Activated CD8-positive, alpha-beta memory T cell treated with anti-CD3 and anti-CD28 coated beads for 36 hours (primary cell): Measurements from ENCODE around the gene CCDC146. TPM values are rescaled to one million over a fixed set of nuclear protein-coding genes. Genes with fewer than 3 reads are reported as not detected.
"Not testable (repeated sequence)": the region's sequence is repeated elsewhere in the genome, so short reads cannot be mapped to it uniquely, and the experiment has no call there.

Experiments used
- CTCF ChIA-PET: fragments of 350-600 bp; sonication (Branson Sonifier 250); formaldehyde crosslinking; loops from one replicate; lab custom pipeline; 2021; ENCODE audit warnings: antibody characterized with exemption; lab: Charles Lee
- POLR2A ChIA-PET: fragments of 350-600 bp; sonication (Branson Sonifier 250); formaldehyde crosslinking; loops from one replicate; lab custom pipeline; 2021; ENCODE audit warnings: antibody characterized with exemption; lab: Charles Lee
- total RNA-seq, 2 experiments: library from RNA; stranded (reverse); gene quantifications; one replicate each; pipeline ENCODE4 v1.2.3, GENCODE V29; 2021

CCDC146 gene
- total RNA-seq, 2 experiments from 2014 or later, result 0.61 to 1.0 TPM

DNA sequence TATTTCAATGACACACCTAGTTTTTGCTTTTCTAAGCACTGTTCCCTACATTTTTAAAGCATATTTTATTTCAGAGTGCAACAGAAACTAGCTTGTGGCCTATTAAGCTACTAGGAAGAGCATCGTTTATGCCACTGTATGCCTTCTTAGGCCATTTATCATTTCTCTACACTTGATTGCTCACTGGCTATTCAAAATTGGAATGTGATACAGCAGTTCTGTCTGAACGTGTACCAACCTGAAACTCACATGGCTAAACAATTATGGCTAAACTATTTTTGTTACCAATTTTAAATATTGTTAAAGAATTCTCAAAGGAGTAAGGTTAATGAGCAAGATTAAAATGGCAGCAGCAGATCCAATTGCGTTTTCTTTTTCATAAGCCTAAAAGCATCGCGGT, 188.6 kb downstream of the CCDC146 start:
- CTCF ChIA-PET, result no interaction called here
- POLR2A ChIA-PET, result no interaction called here

DNA sequence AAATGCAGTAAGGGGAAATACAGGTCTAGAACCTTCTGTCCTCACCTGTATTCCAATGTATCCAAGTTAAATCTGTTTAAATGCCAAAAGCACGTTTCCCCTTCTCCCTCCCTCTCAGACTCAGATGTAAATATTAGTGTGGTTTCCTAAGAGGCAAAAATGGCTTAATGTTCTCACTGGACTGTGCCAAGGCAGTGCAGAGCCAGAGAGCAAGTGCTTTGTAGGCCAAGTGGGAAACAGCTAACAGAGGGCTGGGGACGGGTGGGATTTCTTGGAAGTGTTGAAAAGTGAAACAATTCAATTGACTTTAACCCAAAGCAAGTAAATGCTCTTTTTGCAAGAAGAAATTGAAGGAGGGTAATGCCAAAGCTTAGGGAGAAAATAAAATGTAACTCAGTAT, 190.7 kb downstream of the CCDC146 start:
- CTCF ChIA-PET, result no interaction called here
- POLR2A ChIA-PET, result interaction anchor here (0.7 kb wide), 1 partner anchor 67 kb away, joined by 4 read pairs; no protein-coding TSS in a partner anchor

DNA sequence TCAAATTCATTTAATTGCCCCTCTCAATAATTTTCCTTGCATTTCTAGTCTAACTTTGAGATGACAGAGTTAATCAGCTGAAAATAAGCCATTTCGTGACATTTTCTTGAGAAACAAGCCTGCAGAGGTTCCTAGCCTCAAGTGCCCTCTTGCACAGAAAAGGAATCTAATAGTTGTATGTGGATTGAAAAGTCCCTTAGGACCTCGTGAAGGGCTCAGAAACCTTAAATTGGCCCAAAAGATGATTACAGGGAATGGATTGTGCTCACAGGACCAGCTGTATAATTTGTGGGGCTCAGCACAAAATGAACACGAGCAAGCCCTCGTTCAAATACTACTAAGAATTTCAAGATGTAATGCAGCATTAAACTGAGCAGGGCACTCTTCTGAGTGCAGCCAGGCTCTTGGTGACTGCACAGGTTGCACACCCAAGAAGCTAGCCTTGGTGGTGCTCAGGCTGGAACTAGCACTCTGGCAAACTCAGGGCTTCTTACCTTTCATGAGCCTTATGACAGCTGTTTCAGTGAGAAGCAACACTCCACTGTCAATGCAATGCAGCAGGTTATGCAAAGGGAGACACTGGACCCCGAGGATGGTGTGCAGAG, 191.6 kb downstream of the CCDC146 start:
- CTCF ChIA-PET, result interaction anchor here (1.1 kb wide), 1 partner anchor 31 kb away, joined by 3 read pairs; no protein-coding TSS in a partner anchor
- POLR2A ChIA-PET, result no interaction called here

DNA sequence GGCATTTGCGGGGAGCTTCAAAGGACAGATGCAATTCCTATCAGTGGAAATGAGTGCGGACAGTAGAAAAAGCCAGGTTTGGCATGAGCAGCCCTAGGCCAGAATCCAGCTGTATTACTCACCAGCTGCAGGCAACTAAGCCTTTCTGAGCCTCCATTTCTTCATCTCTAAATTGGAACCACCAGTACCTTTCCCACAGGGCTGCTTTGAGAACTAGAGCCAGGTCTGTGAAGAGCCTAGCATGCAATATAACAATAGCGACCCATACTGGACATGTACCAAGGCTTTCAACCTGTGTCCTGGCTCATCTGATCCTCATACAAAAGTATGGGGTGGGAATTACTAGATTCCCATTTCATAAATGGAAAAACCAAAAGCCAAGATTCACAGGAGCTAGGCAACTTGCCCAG, 192.8 kb downstream of the CCDC146 start:
- ChIA-PET CTCF (interaction anchor here (1.1 kb wide), 1 partner anchor 32 kb away, joined by 3 read pairs; no protein-coding TSS in a partner anchor), POLR2A (no interaction called here)

DNA sequence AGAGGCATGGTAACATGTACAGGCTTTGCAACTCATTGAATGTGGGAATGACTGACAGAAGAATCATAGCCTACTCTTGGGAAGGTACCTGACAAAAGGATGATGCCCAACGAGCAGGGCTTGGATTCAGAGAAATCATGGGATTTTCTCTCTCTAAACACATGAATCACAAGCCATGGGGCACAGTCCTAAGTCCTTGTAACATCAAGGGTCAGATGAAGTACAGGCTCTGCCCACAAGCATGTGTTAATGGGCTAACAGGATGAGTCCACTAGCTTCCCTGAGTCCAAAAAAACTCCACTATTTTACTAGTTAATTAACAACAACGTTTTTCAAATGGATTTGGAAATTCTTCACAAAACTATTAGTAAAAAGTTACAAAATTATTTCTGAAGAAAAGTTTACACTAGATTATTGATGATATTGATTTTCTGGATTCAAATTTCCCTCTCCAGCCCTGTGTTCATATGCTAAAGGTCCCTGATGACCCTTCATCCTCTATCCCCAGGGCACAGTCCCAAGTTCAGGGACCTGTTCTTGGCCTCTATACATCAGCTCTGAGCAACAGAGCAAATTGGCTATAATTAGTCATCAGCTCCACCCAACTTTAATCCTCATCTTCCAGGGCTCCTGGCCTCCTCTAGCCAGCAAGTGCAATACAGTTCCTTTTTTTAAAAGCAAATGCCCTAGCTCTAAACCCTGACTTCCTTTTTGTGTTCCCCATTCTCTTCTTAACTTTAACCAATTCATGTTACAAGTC, 194.0 kb downstream of the CCDC146 start:
- ChIA-PET POLR2A (no interaction called here), CTCF (no interaction called here)

DNA sequence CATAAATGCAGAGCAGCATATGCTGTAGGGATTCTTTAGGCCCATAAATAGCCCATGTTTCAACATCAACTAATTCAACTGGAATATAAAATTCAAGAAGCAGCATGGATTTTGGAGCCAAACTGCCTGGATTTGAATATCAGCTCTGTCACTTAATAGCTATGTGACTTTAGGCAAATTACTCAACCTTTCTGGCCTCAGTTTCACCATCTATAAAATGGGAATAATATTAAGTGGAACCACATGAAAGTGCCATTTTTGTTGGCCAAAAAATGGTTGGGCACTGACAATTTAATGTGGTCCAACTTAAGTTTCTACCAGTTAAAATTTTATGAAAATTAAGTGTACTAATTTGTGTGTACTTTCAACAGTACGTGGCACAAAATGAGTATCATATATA, 195.6 kb downstream of the CCDC146 start:
- POLR2A ChIA-PET, result no interaction called here
- CTCF ChIA-PET, result no interaction called here

DNA sequence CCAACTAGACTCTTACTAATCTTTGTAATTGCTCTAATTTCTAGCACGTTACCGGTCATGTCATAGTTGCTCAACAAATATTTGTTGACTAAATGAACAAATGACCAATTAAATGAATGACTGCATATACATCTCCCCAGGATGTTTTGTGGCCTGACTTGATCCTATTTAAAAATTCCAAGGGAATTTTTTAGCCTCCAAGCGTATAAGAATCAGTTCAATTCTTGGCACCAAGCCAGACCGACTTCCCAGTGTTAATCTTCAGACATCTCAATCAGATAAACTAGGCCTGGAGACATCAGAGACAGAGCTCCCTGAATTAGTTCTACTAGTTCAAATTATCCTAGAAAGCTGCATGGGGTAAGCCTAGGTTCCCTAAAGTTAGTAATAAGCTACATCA, 197.7 kb downstream of the CCDC146 start:
- CTCF ChIA-PET, result interaction anchor here (0.8 kb wide), 1 partner anchor 12 kb away, joined by 4 read pairs; no protein-coding TSS in a partner anchor
- POLR2A ChIA-PET, result no interaction called here

DNA sequence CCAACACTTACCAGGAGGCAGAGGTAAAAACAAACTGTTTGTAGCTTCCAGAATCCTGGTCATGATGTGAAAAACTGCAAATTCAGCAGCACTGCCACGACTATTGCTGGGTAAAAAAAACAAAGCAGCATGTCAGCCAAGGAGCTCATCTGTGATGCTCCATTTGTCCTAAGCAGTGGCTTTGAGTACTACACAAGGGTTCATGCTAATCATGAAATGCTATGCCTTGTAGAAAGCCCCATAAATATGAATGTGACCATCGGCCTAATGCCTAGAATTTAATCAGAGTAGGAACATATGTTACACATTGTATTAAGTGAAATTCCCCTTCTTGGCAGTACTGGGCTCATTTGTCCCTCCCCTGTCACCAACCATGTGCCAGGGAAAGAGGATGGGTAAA, 198.3 kb downstream of the CCDC146 start:
- ChIA-PET CTCF (interaction anchor here (1.5 kb wide), 1 partner anchor 11 kb away, joined by 3 read pairs; no protein-coding TSS in a partner anchor), POLR2A (no interaction called here)

DNA sequence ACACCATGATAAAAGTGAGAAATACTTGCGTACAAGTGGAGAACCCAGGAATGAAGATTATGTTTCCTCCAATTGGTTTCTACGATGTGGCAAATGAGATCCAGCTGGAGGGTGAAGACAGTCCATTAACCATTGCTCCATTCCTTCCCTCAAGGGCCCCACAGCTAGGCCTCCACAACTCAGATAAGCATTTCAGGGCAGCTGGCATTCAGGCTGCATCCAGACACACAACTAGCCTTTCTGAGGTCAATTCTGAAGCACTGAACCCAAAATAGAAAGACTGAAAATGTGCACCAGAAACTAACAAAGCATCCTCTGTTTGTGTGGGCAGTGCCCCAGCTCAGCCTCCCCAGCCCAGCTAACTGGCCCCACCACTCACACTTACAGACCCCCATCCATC, 198.9 kb downstream of the CCDC146 start:
- POLR2A ChIA-PET, result no interaction called here
- CTCF ChIA-PET, result interaction anchor here (1.5 kb wide), 1 partner anchor 10 kb away, joined by 3 read pairs; no protein-coding TSS in a partner anchor

DNA sequence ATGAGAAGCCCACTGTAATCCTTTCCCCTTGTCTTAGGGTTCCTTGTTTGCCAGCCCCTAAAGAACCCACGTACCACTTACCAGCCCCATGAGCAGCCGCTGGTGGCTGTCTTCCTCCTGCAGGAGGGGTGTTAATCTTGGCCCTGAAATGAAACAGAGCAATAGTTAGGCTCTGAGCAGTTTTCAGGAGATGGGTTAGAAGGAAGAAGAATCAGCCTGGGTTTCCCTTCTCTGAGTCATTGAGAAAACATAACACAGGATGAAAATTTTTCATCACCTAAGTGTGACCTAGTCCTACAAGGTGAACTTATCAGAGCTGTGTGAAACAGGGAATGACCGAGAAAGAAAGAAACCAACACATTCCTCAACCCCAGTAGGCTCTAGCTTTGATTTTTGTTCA, 203.7 kb downstream of the CCDC146 start:
- ChIA-PET POLR2A (no interaction called here), CTCF (no interaction called here)

DNA sequence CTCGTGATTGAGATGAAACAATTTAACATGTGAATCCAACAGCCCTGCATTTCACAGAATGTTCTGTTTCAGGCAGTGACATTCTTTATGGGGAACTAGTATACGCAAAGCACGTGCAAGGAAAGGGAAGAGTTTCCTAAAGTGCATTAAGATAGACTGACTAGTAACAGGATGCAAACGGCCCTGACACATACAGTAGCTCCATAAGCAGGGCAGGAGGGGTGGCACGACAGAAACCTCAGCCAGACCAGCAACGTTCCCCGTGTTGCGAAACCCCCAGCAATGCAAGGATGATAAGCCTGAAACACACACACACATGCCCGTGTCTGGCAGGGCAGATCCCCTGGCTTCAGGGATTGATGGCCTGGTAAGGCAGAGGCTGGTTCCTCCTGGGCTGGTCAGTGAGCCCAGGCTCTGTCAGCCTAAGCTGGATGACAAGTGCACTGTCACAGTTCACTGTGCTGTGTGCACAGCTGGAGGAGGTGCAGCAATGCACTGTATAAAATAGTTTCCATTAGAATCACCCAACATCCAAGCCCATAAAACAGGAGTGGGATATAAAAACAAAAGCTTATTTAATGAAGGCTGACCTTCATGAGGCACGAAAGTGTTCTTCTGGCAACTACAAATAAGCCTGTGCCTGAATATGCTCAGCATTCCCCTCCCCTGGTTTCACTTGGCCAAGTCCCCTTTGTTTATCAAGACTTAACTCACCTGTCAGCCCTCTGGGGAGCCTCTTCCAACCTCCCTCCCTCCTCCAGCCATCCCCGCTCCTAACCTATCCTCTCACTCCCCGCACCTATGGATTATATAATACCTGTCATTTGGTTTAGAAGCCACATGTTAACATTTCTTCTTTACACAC, 204.9 kb downstream of the CCDC146 start:
- ChIA-PET CTCF (interaction anchor here (0.7 to 1.6 kb wide), 3 partner anchors 60 to 205 kb away, joined by 3 read pairs; no protein-coding TSS in a partner anchor), POLR2A (interaction anchor here (0.5 kb wide), 1 partner anchor 101 kb away, joined by 3 read pairs; no protein-coding TSS in a partner anchor)

DNA sequence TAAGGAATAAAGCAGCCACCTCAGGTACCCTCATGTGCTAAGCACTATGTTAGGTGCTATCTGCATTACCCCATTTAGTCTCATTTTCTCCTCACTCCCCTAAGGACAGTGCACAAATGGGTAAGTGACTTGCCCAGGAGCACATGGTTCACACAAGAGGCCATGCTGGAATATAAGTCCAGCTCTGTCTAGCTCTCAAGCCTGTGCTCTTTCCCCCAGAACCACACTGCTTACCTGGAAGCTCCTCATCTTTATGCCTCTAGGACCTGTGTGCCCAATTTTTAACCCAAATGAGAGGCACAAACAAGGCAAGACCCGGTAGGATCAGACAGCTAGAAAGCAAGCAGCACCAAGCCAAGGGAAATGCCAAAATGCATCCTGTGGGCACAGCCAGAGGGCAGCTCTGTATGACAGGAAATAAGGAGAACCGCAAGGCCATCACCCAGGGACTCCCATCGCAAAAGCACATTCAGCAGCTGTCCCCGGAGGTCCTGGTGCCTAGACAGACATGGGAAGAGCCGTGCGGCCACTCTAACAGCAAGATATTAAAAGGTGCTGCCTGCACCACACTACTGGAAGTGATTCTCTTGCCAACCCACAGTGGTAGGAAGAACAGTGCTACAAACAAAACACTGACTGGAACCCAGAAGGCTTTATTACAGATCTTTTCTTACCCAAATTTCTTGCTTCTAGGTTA, 205.7 kb downstream of the CCDC146 start:
- ChIA-PET POLR2A (interaction anchor here (0.5 kb wide), 1 partner anchor 102 kb away, joined by 3 read pairs; no protein-coding TSS in a partner anchor), CTCF (interaction anchor here (0.7 to 1.6 kb wide), 3 partner anchors 61 to 206 kb away, joined by 3 read pairs; no protein-coding TSS in a partner anchor)

DNA sequence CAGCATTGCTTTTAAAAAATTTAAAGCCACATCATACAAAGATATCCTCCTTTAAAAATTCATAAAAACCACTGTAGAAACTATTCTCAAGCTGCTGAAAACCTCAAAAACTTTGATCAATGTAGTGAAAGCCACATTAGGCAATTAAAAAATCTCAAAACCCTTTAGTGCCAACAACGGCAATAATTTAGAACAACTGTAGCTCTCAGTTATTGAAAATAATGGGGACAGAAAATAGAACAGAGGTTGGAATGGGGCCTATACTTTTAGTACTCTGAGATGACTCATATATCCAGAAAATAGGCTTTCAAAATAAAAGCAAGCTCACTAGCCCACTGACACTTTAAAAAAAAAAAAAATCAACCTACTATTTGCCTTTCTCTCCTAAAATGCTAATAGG, 206.3 kb downstream of the CCDC146 start:
- ChIA-PET CTCF (interaction anchor here (0.6 to 1.6 kb wide), 2 partner anchors 82 to 146 kb away, joined by 3 to 4 read pairs; no protein-coding TSS in a partner anchor), POLR2A (no interaction called here)

DNA sequence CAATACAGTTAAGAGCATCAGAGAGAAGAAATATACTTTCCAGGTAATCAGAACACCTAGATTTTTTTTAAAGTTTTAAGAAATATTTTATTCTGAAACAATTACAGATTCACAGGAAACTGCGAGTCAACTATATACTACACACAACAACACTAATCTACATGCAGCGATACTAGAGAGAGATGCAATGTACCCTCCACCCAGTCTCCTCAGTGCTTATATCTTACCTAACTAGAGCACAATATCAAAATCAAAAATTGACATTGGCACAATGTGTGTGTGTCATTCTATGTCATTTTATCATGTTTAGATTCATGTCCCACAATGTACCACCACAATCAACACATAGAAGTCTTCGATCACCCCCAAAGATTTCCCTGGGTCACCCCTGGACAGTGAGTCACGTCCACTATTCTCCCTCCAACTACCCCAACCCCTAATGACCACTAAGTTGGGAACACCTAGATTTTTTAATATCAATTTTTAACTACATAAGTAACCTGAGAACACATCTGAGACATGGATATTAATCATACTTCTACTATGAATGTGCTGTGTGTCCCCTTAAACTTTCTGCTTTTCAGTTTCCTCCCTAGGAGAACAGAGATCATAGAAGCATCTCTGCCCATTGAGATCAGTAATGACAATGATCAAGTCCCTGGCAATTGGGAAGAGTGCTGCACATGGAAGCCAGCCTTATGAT, 207.2 kb downstream of the CCDC146 start:
- CTCF ChIA-PET, result interaction anchor here (0.6 to 1.6 kb wide), 2 partner anchors 83 to 145 kb away, joined by 3 to 4 read pairs; no protein-coding TSS in a partner anchor
- POLR2A ChIA-PET, result no interaction called here

DNA sequence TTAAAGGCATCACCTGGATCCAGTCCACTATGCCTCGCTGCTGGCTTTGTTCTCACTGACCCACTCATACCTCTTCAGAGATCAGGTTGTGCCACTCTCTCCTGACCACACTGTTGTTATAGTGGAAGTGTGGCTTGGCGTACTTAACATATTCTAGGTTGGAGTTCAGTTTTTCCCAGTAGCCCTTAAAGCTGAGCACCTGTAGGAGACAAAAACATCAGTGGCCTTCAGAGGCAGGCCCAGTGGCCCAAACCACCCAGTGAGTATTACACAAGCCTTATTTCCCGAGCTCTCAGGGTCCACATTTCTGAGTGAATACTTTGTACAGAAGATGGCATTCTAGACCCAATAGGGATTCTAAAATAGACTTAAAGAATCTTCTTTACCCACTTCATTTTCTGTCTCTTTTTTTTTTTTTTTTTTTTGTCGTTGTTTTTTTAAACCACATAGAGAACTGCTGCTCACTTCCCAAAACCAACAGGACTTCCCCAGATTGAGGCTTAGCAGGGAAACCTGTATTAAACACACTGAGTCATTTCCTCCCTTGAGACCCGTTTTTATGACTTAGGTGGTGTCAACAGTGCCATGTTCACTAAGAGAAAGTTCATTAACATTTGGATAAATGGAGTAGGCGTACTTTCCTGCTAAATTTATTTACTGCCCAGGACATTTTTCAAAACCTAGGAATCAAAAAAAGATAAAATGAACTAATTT, 207.9 kb downstream of the CCDC146 start:
- ChIA-PET CTCF (no interaction called here), POLR2A (no interaction called here)

DNA sequence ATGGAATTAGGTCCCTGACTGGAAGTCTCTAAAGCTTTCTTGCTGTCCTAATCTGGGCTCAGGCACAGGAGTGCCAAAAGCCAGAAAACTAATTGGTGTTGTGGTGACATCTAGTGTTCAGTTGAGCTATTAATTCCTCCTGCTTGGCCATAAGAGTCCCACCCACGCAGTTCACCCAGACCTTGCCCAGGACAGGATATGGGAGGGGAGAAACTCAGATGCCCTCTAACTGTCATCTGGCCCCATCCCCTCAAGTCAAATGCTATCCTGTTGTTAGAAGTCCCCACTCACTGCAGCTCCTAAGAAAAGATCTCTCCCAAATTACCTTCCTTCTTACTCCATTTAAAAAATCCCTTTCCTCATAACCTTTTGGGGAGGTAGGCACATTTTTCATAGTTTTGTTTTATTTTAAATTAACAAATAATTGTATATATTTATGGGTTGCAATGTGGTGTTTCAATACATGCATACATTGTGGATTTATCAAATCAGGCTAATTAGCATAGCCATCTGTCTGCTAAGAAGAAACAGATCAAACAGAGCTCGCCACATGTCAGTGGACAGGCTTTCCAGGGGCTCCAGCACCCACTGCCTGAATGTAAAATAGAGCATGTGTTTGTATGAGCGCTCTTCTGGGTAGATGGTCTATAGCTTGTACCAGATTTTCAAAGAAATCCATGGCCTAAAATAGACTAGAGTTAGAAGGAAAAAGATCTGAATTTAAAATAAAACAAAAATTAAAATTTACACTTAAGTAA, 209.7 kb downstream of the CCDC146 start:
- POLR2A ChIA-PET, result no interaction called here
- CTCF ChIA-PET, result interaction anchor here (0.5 to 1.6 kb wide), 12 partner anchors 11 to 1384 kb away, joined by 3 to 16 read pairs (median 4); no protein-coding TSS in a partner anchor

DNA sequence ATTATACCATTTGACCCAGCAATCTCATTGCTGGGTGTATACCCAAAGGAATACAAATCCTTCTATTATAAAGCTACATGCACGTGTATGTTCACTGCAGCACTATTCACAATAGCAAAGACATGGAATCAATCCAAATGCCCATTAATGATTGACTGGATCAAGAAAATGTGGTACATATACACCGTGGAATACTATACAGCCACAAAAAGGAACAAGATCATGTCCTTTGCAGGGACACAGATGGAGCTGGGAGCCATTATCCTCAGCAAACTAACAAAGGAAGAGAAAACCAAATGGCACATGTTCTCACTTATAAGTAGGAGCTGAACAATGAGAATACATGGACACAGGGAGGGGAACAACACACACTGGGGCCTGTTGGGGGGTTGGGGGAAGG, 211.6 kb downstream of the CCDC146 start:
- POLR2A ChIA-PET, CTCF ChIA-PET: not testable (repeated sequence)
